AG08395 (cell line): ENCODE measurements around the gene RNU1-3.
"Not testable (repeated sequence)": the region's sequence is repeated elsewhere in the genome, so short reads cannot be mapped to it uniquely, and the experiment has no call there.

Experiments
- DNase-seq: peaks from one replicate; pipeline ENCODE4 v3.0.0; 2012; ENCODE audit warnings: mixed read lengths, low spot score

Gene RNU1-3

DNA sequence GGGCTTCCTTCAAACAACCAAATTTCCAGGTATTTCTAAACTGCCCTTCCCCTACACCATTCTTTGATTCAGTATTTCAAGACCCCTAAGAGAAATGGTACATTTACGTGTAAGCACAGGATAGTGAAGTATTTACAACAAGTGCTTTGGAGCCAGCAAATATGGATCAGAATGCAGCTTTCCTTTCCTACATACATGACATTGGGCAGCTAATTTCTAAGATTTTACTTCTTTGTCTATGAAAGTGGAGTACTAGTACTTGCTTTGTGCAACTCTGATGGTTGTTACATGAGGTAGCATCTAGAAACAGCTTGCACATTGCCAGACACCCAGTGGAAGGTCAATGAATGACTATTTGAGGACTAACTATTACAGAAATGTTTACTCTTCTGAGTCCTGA lies 15.2 kb downstream of the RNU1-3 start:
- DNase-seq = not testable (repeated sequence)

DNA sequence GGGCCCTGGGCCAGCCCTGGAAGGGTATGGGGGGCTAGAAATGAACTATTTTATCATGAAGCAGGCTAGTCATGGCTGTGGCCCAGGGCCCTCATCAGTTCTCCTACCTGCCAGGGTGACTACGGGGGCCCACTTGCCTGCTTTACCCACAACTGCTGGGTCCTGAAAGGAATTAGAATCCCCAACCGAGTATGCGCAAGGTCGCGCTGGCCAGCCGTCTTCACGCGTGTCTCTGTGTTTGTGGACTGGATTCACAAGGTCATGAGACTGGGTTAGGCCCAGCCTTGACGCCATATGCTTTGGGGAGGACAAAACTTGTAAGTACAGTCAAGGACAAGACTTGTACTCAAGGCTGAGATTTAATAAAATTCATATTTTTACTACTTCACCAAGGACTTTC lies 16.8 kb downstream of the RNU1-3 start:
- not testable (repeated sequence) for DNase-seq

DNA sequence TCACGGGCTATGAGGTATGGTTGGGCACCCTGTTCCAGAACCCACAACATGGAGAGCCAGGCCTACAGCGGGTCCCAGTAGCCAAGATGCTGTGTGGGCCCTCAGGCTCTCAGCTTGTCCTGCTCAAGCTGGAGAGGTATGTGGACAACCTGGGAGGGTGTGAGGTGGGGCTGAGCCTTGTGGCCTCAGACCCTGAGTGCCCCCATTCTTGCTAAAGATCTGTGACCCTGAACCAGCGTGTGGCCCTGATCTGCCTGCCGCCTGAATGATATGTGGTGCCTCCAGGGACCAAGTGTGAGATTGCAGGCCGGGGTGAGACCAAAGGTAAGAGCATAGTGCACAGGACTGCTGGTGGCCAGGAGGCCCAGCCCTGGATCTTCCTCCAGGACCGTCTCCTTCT lies 17.4 kb downstream of the RNU1-3 start:
- not testable (repeated sequence) for DNase-seq

DNA sequence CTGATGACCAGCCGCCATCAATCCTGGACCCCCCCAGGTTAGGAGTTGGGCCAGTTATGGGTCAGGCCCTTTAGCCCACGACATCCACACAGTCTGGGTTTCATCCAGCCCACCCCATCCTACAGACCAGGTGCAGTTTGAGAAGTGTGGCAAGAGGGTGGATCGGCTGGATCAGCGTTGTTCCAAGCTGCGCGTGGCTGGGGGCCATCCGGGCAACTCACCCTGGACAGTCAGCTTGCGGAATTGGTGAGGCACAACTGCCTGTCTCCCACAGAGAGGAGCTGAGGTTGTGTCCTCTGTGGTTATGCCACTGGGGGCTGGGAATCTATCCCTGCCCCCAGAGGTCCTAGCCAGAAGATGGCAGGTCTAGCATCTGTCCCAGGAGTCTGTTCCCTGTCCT lies 18.0 kb downstream of the RNU1-3 start:
- not testable (repeated sequence) for DNase-seq

DNA sequence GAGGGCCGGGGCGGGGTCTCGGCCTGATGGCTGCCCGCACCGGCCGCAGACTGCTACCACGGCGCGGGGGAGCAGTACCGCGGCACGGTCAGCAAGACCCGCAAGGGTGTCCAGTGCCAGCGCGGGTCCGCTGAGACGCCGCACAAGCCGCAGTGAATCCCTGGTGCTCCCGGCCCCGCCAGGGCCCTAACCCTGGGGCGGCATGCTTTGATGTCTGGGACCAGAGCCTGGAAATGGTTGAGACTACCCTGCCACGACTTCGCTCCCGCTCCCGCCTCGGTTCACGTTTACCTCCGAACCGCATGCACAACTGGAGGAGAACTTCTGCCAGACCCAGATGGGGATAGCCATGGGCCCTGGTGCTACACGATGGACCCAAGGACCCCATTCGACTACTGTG lies 18.5 kb downstream of the RNU1-3 start:
- not testable (repeated sequence) for DNase-seq

DNA sequence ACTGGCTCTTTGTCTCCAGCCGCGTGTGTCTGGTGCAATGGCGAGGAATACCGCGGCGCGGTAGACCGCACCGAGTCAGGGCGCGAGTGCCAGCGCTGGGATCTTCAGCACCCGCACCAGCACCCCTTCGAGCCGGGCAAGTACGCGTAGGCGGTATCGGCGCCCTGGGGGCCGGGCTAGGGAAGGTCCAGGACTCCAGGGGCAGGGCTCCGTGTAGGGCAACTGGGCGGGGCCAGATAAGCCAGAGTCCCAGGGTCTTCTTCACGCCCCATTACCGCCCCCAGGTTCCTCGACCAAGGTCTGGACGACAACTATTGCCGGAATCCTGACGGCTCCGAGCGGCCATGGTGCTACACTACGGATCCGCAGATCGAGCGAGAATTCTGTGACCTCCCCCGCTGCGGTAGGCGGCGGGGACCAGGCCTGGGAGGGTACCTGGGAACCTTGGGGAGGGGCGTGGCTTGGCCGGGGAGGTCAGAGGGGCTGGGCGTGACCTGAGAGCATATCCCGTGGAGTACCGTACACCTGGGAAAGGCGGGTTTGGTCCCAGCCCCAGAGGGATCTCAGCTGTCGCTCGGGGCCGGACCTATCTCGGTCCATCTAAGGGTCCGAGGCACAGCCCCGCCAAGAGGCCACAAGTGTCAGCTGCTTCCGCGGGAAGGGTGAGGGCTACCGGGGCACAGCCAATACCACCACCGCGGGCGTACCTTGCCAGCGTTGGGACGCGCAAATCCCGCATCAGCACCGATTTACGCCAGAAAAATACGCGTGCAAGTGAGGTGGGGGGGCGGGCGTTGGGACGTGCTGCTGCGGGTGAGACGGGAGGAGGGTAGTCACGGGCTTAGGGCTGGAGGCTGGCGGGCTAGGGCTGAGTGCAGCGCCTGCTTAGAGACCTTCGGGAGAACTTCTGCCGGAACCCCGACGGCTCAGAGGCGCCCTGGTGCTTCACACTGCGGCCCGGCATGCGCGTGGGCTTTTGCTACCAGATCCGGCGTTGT lies 19.3 kb downstream of the RNU1-3 start:
- not testable (repeated sequence) for DNase-seq

DNA sequence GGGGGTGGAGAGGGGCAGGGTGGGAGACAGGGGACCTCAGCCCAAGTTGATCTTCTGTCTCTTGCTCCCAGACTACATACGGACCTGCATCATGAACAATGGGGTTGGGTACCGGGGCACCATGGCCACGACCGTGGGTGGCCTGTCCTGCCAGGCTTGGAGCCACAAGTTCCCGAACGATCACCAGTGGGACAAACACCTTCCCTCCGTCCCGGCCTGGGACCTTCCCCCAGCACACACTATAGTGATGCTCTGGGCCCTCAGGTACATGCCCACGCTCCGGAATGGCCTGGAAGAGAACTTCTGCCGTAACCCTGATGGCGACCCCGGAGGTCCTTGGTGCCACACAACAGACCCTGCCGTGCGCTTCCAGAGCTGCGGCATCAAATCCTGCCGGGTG lies 20.0 kb downstream of the RNU1-3 start:
- DNase-seq = not testable (repeated sequence)

DNA sequence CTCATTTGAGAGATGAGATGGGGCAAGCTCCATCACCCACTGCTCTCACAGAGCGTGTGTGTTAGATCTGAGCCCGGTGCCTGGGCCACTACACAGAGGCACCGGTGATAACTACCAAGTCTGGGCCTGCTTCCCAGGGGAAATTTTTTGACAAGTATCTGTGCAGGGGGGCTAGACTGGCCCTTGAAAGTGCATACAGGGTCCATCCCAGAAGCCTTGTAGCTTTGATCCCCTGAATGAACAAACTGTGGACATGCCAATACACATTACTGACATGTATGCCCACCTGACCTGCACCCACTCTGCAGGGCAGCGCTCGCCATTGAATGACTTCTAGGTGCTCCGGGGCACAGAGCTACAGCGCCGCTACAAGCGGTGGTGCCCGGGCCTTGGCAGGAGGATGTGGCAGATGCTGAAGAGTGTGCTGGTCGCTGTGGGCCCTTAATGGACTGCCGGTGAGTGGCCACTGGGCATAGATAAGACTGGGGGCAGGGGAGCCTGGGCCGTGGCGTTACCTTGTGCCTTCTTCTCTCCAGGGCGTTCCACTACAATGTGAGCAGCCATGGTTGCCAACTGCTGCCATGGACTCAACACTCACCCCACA lies 20.6 kb downstream of the RNU1-3 start:
- DNase-seq = not testable (repeated sequence)

DNA sequence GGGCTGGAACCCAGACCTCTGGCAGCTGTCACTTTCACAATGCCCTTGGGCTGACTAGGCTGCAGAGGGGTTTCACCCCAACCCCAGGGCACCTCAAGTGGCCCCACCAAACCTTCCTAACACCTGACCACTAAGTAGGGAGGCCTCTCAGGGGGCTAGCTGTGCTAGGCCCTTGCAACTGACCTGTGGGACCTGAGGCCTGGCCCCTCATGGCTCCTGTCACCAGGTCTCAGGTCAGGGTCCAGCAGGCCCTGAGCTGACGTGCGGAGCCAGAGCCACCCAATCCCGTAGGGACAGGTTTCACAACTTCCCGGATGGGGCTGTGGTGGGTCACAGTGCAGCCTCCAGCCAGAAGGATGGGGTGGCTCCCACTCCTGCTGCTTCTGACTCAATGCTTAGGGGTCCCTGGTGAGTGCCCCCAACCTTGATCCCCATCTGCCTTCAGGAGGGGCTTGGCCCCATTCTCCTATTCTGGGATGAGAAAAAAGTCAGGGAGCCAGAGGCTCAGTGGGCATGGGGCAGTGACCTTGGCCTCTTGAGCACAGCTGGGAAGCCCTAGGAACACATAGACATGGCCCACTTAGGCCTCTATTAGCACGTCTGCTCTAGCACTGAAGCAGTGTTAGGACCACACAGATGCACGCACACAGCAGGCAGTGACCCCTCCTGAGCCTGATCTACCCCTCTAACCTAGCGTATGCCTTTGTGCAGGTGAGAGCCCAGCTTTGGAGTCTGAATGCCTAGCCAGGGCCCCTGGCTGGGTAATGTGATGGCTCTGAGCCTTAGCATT lies 21.3 kb downstream of the RNU1-3 start:
- not testable (repeated sequence) for DNase-seq

DNA sequence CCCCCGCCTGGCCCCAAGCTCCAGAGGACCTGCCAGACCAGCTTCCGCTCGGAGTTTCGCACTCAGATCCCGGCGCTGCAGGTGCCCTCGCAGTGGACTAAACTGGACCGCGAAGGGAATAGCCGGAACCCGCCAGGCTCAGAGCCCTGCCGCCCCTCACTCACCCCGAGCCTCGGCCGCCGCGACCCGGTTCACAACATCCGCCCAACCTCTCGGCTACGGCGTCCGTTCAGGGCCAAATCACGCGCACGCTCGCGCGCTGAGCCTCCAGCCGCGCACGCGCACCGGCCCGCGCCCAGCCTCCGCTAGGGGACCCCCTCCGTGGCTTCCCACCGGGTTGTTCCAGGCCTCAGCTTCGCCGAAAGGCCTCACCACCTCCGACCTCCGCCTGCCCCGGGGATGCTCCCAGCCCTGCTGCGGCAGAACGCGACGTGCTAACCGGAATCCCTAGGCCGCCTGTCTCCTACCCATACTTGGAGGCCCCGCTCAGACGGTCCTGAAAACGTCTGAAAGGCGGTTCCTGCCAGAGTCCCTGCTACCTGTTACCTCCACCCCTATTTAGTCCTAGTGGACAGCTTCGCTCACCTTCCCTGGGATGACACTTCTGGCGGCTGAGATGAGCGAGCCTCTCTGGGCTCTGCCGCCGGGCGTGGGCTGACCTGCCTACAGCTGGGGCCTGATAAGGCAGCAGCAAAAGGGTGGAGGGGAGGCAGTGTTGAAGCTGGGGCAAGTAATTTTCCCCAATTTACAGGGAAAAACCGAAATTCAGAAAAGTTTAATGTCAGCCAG lies 22.1 kb downstream of the RNU1-3 start:
- peak; percentile 100 for DNase-seq

DNA sequence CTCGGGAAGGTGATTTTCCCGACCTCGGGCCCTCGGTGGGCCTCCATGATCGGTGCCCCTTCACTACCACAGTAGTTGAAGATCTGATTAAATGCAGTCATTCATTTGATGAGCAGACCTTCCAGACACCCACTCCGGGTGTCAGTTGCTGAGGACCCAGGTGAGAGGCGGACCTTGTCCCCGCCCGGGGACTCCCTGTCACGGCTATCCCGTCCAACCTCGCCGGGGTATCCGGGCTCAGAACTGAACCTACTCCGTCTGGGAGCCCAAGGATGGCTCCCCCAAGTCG lies 22.6 kb downstream of the RNU1-3 start:
- DNase-seq = no peak

DNA sequence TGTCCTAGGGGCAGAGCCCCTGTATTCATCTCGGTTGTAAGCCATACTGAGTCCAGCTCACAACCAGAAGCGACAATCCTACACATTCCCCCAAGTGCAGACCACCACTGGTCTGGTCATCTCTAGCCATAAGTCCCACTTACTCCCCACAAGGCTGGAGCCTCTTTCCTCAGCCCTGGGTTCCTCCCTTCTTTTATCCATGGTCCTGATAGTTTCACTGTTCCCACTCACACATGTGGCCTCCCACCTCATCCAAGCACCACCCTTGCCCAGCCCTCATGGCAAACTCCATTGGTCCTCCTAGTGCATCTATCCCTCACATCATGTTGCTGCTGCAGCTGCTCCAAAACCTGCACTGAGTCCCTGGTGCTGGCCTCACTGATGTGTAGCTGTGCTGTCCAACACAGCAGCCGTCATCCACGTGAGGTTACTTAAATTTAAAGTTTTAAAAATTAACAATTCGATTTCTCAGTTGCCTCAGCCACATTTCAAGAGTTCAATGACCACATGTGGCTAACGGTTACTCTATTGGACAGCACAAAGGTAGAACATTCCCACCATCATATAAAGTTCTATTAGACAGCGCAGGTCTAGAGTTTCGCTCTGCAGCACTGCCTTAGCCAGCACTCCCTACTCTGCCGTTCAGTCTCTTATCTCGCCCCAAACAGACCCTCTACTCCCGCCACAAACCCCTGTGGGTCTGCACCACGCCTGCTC lies 23.1 kb downstream of the RNU1-3 start:
- not testable (repeated sequence) for DNase-seq

DNA sequence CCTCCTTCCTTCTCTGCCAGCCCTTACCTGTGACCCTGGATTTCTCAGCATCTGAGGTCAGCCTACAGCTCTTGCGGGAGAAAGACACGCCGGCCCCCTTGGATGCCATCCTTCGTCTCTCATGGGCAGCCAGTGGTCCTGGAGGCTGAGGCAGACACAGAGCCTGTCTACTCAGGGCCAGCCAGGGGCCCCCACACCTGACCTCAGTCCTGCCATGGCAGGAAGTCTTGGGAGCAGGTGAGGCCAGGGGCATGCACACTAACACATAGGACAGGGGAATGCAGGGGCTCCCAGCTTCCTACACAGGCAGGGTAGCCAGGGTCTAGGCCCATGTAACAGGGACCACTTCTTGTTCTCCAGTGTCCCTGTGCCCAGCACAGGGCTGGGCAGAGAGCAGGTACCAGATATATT lies 23.7 kb downstream of the RNU1-3 start:
- DNase-seq = not testable (repeated sequence)

DNA sequence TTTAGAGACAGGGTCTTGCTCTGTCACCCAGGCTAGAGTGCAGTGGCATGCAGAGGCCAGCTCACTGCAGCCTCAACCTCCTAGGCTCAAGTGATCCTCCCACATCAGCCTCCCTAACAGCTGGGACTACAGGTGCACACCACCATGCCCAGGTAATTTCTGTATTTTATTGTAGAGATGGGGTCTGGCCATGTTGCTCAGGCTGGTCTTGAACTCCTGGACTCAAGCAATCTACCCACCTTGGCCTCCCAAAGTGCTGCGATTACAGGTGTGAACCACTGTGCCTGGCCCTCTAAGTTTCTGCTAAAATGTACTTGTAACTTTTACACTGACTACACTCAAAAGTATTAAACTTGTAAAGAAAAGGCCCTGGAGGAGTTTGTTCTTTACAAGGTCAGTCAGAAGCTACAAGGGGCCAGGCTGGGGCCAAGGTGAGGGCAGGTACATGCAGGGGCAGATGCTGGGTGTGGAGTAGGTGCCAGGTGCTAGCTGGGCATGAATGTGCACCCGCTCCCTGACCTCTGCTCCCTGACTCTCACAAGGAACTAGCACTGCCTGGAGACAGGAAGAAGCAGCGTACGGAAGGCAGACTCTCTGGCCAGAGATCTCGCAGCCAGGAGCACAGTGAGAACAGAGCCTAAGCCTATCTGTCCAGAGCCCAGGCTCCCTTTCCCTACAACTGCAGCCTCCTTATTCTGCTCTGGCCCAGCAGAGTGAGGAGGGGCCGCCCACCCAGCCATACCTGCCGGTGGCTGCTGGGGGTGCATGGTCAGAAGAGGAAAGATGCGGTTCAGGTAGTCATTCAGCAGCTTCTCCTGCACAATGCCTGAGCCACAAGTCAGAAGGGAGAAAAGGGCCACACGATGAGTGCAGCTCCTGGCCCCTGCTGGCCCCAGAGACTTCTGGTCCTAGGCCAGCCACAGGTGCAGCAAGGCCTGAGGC lies 24.5 kb downstream of the RNU1-3 start:
- not testable (repeated sequence) for DNase-seq

DNA sequence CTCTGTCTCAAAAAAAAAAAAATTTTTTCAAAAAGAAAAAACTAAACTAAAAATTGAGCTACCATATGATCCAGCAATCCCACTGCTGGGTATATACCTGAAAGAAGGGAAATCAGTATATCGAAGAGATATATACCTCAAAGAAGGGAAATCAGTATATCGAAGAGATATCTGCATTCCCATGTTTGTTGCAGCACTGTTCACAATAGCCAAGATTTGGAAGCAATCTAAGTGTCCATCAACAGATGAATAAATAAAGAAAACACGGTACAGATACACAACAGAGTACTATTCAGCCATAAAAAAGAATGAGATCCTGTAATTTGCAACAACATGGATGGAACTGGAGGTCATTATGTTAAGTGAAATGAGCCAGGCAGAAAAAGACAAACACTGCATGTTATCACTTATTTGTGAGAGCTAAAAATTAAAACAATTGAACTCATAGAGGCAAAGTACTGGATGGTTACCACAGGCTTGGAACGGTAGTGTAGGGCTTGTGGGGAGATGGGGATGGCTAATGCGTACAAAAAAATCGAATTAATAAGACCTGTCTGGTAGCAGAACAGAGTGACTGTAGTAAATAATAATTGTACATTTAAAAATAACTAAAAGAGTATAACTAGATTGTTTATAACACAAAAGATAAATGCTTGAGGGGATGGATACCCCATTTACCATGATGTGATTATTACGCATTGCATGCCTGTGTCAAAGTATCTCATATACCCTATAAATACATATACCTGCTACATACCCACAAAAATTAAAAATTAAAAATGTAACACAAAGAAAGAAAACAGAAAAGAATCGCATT lies 25.4 kb downstream of the RNU1-3 start:
- DNase-seq = not testable (repeated sequence)

DNA sequence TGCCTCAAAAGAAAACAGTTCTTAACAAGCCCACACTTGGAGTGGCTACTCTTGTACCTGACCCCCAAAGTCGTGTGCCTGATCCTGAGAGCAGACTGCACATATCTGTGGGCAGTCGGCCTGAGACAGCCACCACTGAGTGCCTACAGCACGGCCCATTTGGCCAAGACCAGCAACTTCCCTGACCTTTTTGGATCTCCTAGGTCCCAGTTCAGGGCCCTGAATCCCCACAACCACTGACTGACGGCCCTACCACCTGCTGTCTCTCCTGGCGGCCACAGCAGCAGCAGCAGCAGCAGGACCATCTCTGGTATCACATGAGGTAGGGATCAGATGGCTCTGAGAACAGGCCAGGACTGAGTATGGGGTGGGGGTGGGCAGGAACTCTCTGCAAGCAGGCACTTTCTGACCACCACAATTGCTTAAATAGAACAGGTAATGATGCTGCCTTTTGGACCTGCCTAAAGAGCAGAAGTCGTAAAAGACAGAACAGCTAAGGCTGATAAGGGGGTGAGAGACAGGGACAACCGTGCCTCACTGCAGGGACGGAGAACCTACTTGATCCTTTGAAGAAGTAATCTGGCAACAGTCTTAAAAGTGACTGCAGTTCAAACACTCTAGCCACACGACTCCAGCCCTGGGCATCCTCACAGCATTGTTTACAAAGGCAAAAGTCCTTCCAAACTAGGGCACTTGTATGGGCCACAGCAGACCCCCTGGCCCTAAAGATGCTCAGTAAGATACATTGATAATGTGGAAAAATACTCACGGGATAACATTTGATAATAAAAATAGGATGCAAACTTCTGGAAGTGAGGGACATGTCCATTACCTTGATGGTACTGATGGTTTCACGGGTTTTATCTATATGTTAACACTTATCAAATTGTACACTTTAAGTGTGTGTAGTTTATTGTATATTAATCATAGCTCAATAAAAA lies 27.4 kb downstream of the RNU1-3 start:
- DNase-seq = not testable (repeated sequence)

DNA sequence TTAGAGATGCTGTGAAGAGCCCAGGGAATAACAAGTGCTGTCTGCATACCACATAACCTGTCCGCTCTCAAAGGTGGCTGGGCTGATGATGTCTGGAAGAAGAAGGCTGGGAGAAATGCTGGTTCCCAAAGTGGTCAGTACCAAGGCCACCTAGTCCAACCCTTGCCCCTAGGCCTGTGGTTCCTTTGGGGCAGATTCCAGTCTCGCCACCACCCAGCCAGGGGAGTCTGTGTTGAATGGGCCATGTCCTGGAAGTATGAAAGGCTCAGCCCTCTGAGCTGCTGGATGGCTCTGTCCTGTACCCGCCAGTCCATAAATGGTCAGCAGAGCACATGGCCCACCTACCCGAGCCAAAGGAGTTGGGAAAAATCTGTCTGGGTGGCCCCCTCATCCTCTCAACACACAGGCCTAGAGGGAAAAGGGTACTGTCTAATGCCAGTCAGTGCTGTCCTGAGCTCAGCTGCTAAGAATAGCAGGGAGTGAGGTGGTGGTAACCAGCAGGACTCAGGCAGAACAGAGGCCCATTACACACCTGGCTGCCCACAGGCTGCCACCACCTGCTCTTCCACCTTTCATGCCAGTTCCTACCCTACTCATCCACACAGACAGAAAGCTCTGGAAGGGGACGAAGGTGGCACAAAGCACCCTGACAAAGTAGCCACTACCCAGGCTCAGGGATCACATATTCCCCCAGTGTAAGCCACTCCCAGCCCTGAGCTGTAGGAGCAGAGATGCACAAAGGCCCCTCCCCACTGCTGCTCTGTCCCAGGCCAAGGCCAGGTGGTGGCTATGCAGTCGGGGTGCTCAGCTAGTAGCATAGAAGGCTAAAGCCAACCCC lies 28.6 kb downstream of the RNU1-3 start:
- not testable (repeated sequence) for DNase-seq
